A375 (cell line): Measurements from ENCODE around the gene IL17D. TPM values are rescaled to one million over a fixed set of nuclear protein-coding genes. Genes with fewer than 3 reads are reported as not detected.

Experiments used
- total RNA-seq: library from RNA; depleted of rRNA; stranded (reverse); fragments of >200 nt; shearing (Covaris generic); gene quantifications from 2 replicates; pipeline ENCODE4 v1.2.3, GENCODE V29; 2014; rRNA removed

The IL17D gene
- 0.50 and 1.4 TPM in 2 replicates for total RNA-seq

GRCh38 chr13:20702915-20703779, at the start of gene IL17D:
Gene IL17D, plus strand, starts transcription at chr13:20703699. Its CDS starts 303 bp downstream, at chr13:20704002.

Other genes starting within 250 kb of the IL17D start
- gene CRYL1, start 177.8 kb upstream of the IL17D start, total RNA-seq = 9.7 and 13.2 TPM in 2 replicates
- gene IFT88, start 136.5 kb upstream of the IL17D start, total RNA-seq = 12.9 and 14.1 TPM in 2 replicates
- 5.1 and 6.1 TPM in 2 replicates for gene EEF1AKMT1, start 70.3 kb downstream of the IL17D start, total RNA-seq
- 16.2 and 20.5 TPM in 2 replicates for gene XPO4, start 199.0 kb downstream of the IL17D start, total RNA-seq